ENCODE results near the gene CTBP1. TPM values are rescaled to one million over a fixed set of nuclear protein-coding genes. Genes with fewer than 3 reads are reported as not detected.

Gene CTBP1
- polyA plus RNA-seq, 3 donors: 21.3 to 226 (median 42.1) TPM

DNA sequence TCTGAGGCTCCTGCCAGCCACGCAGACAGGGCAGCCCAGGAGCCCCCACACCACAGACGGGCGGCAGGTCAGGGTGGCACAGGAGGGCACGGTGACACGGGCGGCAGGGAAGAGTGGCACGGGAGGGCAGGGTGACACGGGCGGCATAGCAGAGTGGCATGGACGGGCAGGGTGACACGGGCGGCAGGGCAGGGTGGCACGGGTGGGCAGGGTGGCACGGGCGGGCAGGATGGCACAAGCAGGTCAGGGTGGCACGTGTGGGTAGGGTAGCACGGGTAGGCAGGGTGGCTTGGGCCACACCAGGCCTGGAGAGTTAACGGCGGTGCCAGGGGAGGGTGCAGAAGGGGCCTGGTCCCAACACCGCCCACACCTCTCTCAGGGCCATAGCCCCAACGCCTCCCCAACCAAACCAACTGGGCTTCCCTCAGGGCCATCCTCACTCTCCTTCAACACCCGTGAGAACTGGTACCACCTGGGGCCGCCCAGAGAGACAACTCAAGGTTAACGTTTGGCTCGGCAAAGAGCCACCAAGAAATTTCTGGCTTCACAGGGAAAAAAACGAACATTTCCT, 3.4 kb downstream of the CTBP1 start:
- Histone ChIP-seq H2AFZ (ENCODE audit: insufficient read depth, low read depth, low read length, poor library complexity, severe bottlenecking) (no peak overlapping the region), H4K20me1 (ENCODE audit: insufficient read depth, low read length) (peaks cover 74% of the 10 kb centered on the region), H3K4me3 (replicated peaks in 1 of 3; ENCODE audit: low read depth in 2 of 3, low read length in 3 of 3) (no peak overlapping the region), H3K27ac (ENCODE audit: low read depth in 1 of 2, low read length in 2 of 2) (peak overlapping the region in 1 of 2 donors; percentile 90), H3K79me2 (ENCODE audit: insufficient read depth, low read length) (peaks cover 83% of the 10 kb centered on the region), H3K9ac (ENCODE audit: insufficient read depth, low read length, poor library complexity, severe bottlenecking) (peak overlapping the region; percentile 85), H3K4me2 (replicated peaks; ENCODE audit: extremely low read depth, low read length, poor library complexity, severe bottlenecking) (no peak overlapping the region), H3K36me3 (replicated peaks in 1 of 2; ENCODE audit: control insufficient read depth in 1 of 2, insufficient read depth in 2 of 2, low read length in 2 of 2) (peaks cover 14 to 17% of the 10 kb centered on the region in 2 donors), H3K9me3 (replicated peaks in 1 of 2; ENCODE audit: control insufficient read depth in 1 of 2, insufficient read depth in 1 of 2, low read length in 2 of 2) (no peaks in the 10 kb centered on the region), H3K4me1 (ENCODE audit: control insufficient read depth in 1 of 2, insufficient read depth in 2 of 2, low read length in 2 of 2) (peaks cover 31 to 40% of the 10 kb centered on the region in 2 donors), H3K27me3 (ENCODE audit: control insufficient read depth in 2 of 2, insufficient read depth in 2 of 2, low read length in 2 of 2) (no peaks in the 10 kb centered on the region)
- DNase-seq: no peak
- Mint-ChIP-seq H3K27me3 (ENCODE audit: low read depth in 3 of 3) (peaks cover 0 to 4% (median 0%) of the 10 kb centered on the region in 3 donors), H3K36me3 (peaks cover 12 to 29% of the 10 kb centered on the region in 2 donors), H3K27ac (peak overlapping the region in 4 of 7 donors; percentile 35 to 94 (median 68)), H3K9me3 (peaks cover 0 to 2% (median 0%) of the 10 kb centered on the region in 7 donors), H3K4me3 (no peak overlapping the region), H3K4me1 (peaks cover 47% of the 10 kb centered on the region)
- no peak for TF ChIP-seq CTCF (IDR thresholded peaks at IDR 0.05)
- WGBS (ENCODE audit: insufficient coverage): 87% methylated on average over 17 of the region's 26 CpGs
- intact Hi-C loops (cut with micrococcal nuclease): loop anchor here (5.0 kb wide), 5 partner anchors 42 to 627 kb away; partner anchors contain the start of genes NSD2 (in 2 of the 2) and MAEA (in 1 of the 2)

- Histone ChIP-seq H3K9ac (ENCODE audit: insufficient read depth, low read length, poor library complexity, severe bottlenecking) (no peak overlapping the region), H3K27ac (ENCODE audit: low read depth in 1 of 2, low read length in 2 of 2) (peak overlapping the region in 1 of 2 donors; percentile 90), H4K20me1 (ENCODE audit: insufficient read depth, low read length) (peaks cover 78% of the 10 kb centered on the region), H3K4me2 (replicated peaks; ENCODE audit: extremely low read depth, low read length, poor library complexity, severe bottlenecking) (no peak overlapping the region), H3K36me3 (replicated peaks in 1 of 2; ENCODE audit: control insufficient read depth in 1 of 2, insufficient read depth in 2 of 2, low read length in 2 of 2) (peaks cover 17 to 22% of the 10 kb centered on the region in 2 donors), H3K9me3 (replicated peaks in 1 of 2; ENCODE audit: control insufficient read depth in 1 of 2, insufficient read depth in 1 of 2, low read length in 2 of 2) (no peaks in the 10 kb centered on the region), H3K79me2 (ENCODE audit: insufficient read depth, low read length) (peaks cover 80% of the 10 kb centered on the region), H3K27me3 (ENCODE audit: control insufficient read depth in 2 of 2, insufficient read depth in 2 of 2, low read length in 2 of 2) (no peaks in the 10 kb centered on the region), H3K4me3 (replicated peaks in 1 of 3; ENCODE audit: low read depth in 2 of 3, low read length in 3 of 3) (no peak overlapping the region), H2AFZ (ENCODE audit: insufficient read depth, low read depth, low read length, poor library complexity, severe bottlenecking) (no peak overlapping the region), H3K4me1 (ENCODE audit: control insufficient read depth in 1 of 2, insufficient read depth in 2 of 2, low read length in 2 of 2) (peaks cover 26 to 34% of the 10 kb centered on the region in 2 donors)
- Mint-ChIP-seq H3K27ac (peak overlapping the region in 4 of 7 donors; percentile 58 to 80 (median 73)), H3K9me3 (no peaks in the 10 kb centered on the region), H3K27me3 (ENCODE audit: low read depth in 3 of 3) (peaks cover 0 to 4% (median 0%) of the 10 kb centered on the region in 3 donors), H3K36me3 (peaks cover 12 to 30% of the 10 kb centered on the region in 2 donors), H3K4me3 (no peak overlapping the region), H3K4me1 (peaks cover 42% of the 10 kb centered on the region)
- no peak for TF ChIP-seq CTCF (IDR thresholded peaks at IDR 0.05)
- intact Hi-C loops (cut with micrococcal nuclease): loop anchor here (5.0 kb wide), 5 partner anchors 42 to 627 kb away; partner anchors contain the start of genes NSD2 (in 2 of the 2) and MAEA (in 1 of the 2)
- WGBS (ENCODE audit: insufficient coverage): 96% methylated on average over 19 of the region's 19 CpGs
- no peak for DNase-seq
These were observed 3.9 kb downstream of the CTBP1 start for GRCh38 chr4:1244978-1245471.
